GM21360 (cell line): Measurements from ENCODE around the gene ABCC10.
"Not testable (repeated sequence)": the region's sequence is repeated elsewhere in the genome, so short reads cannot be mapped to it uniquely, and the experiment has no call there.

Experiments used
- ATAC-seq: cut with Tn5 transposase; IDR thresholded peaks from one replicate; pipeline ENCODE4 v1.9.1; 2021; ENCODE audit warnings: mild to moderate bottlenecking, moderate library complexity; ENCODE audit not compliant: unreplicated experiment

The ABCC10 gene

GRCh38 chr6:43495409-43495941, 68.1 kb downstream of the ABCC10 start:
- ATAC-seq: no peak

- no peak for ATAC-seq
Measured at GRCh38 chr6:43496370-43497128, 69.2 kb downstream of the ABCC10 start.

GRCh38 chr6:43497129-43497396, 69.7 kb downstream of the ABCC10 start:
- ATAC-seq: no peak

GRCh38 chr6:43497689-43498088, 70.3 kb downstream of the ABCC10 start:
- ATAC-seq: no peak

- ATAC-seq: not testable (repeated sequence)
Measured at GRCh38 chr6:43498291-43498690, 71.0 kb downstream of the ABCC10 start.

GRCh38 chr6:43499028-43499815, 71.9 kb downstream of the ABCC10 start:
- ATAC-seq: no peak
